Measurements from ENCODE around the gene RNF144B.
"Not testable (repeated sequence)": the region's sequence is repeated elsewhere in the genome, so short reads cannot be mapped to it uniquely, and the experiment has no call there.

RNF144B gene

DNA sequence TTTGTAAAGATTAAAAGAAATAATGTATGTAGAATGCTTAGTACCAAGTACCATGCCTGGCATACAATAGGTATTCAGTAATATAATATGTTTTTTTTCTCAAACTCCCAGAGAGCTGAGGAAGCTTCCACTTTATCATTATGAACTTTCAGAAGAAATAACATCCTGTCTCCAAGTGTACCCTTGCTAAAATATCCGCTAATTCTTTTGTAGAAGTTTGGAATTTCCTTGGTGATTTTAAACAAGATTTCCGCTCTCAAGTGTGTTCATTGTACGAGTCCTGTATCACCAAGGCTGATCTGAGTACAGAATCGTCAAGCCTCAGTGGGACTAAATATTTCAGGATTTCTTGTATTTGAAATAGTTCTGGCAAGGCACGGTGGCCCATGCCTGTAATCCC, 16.1 kb upstream of the RNF144B start:
- no peak overlapping the region for H3K4me3 ChIP-seq (ENCODE audit: low read depth, low read length)

DNA sequence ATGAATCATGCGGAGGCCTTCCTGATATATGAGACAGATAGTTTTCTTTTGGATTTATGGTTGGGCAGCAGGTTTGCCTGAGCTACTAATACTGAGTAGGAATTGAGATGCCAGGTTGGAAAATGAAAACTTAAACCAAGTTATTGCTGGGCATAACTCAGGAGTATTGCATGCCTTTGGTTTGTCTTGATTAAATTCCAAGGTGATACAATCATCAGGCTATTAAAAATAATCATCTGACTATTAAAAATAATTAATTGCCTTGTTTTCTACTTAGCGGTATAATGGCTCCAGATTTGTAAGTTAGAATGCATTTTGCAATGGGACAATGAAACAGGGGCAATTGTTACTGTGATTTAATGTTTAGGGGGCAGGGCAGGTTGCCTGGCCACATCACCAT, 15.5 kb upstream of the RNF144B start:
- H3K4me3 ChIP-seq (ENCODE audit: low read depth, low read length), result no peak overlapping the region

DNA sequence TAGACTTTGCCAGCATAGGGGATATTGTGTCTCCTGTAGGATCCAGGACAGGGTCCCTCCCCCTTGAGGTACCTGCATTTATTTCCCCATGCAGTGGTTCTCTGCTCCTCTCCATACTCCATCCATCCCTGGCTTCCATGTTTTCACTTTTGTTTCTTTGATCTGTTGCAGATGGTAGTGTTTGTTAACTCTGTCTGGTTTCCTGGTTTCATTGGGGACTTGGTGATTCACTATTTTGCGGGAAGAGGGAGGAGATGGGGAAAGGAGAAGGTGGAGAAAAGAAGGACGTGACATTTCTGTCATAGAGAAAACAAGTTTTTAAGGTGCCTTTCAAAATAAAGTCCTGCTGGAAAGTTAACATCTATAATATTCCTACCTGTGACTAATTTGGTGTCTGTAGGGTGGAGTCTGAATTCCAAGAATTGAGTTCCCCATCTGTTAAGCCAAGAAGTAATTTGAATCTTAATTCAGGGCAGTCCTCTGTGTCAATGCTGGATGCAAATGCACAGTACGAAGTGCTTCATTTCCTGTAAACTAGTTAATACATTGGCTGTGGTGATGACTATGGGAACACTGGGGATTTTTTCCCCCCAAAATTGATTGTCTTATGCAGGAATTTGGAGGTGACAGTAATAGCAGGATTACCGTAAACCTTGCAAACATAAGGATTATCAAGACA, 6.9 kb upstream of the RNF144B start:
- H3K4me3 ChIP-seq (ENCODE audit: low read depth, low read length), result no peak overlapping the region

DNA sequence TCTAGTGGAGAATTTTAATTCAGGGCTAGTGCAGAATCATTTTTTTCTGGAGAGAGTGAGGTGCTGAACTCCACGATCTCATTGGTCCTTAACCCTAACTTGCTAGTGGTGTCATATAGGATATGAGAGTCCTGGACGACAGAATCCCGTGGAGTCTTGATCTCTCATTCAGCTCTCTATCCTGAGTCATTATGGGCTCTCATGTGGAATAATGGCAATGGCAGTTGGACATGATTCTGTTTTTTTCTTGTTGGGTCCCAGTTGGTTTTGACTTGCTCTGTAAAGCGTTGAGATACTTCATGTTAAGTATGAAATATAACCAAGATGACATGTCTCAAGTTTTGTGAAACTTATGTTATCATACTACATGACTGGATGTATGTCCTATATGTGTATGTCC, 6.3 kb upstream of the RNF144B start:
- H3K4me3 ChIP-seq (ENCODE audit: low read depth, low read length), result no peak overlapping the region

DNA sequence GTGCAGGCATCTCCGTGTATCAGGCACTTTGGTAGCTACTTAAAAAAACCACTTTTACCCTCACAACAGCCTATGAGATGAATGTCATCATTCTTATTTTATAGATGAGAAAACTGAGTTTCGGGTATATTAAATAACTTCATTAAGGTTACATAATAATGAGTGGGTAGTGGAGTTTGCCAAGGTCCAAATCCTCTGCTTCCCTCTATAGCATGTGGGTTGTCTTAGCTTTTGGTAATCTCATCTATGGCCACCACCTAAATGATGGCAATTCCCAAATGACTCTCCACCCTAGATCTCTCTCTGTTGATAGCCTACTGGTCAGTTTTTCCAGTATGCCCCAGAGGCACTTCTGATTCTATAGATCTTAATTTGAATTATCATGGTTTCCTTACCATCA, 3.7 kb upstream of the RNF144B start:
- no peak overlapping the region for H3K4me3 ChIP-seq (ENCODE audit: low read depth, low read length)

DNA sequence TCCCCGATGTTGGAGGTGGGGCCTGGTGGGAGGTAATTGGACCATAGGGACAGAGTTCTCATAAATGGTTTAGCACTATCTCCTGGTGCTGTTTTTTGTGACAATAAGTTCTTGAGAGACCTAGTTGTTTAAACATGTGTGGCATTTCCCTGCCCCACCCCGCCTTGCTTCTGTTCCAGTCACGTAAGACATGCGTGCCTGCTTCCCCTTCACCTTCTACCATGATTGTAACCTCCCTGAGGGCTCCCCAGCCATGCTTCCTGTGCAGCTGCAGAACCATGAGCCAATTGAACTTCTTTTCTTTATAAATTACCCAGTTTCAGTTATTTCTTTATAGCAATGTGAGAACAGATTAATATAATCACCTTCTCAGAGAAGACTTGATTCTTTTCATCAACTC, 2.5 kb upstream of the RNF144B start:
- H3K4me3 ChIP-seq (ENCODE audit: low read depth, low read length), result no peak overlapping the region

DNA sequence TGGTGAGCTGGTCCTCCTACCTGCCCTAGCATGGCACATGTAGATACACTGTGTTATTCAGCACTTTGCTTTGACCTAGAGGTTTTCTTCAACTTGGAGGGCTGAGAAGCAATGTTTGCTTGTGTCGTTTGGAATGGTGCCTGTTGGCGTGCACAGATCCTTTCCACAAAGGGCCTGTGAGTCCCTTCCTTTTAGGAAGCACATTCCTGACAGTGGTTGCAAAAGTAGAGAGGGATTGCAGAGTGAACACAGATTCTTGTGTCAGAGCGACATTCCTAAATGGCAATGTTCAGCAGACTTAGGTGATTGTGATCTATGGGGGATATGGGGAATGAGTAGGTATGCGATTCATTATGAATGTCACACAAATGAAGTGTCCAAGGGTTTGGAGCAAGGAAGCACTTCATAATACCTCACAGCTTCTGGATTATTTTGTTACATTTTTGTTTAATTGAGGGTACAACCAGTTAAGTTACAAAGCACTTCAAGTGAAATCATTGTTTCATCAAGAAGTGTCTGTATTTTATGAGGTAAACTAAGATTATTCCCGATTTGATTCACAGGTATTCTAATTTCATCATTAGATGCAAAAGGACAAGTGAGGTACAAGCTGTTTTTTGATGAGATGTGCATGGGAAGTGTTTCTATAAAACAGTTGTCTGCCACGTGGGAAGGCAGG, 713 bp upstream of the RNF144B start:
- peak overlapping the region; percentile 71 for H3K4me3 ChIP-seq (ENCODE audit: low read depth, low read length)

DNA sequence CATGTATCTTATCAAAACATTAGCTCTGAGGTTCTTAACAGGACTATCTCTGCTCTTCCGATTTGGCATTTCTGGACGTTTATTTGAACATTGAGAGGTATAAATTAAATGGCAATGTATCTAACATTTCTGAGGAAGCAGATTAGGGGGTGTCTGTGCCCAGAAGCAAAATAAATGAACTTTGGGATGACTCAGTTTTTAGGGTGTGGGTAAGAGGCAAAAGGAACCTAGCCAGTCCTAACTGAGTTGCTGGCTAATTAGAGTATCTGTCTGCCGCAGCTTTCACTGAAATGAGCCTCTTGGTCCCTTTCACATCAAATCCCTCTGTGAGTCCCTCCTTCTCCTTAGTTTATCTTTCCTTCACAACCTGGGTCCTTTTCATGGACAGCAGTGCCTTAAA, 1.1 kb downstream of the RNF144B start:
- peak overlapping the region; percentile 71 for H3K4me3 ChIP-seq (ENCODE audit: low read depth, low read length)

DNA sequence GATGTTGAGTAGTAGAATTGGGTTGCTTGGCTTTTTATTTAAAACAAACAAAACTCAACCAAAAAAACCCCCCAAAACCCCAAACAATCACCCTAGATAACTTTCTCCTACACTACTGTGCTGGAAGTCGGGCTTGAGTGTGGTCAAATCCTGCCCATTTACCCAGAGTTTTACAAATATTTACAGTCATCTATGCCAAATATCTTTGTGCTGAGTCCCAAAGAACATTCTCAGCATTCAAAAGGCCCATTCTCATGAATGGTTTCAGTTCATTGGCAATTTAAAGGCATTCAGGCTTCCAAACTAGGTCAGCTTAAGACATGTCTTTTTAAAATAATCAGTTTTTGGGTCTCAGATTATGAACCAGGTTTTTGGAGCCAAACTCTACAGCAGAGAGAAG, 1.8 kb downstream of the RNF144B start:
- H3K4me3 ChIP-seq (ENCODE audit: low read depth, low read length), result no peak overlapping the region

DNA sequence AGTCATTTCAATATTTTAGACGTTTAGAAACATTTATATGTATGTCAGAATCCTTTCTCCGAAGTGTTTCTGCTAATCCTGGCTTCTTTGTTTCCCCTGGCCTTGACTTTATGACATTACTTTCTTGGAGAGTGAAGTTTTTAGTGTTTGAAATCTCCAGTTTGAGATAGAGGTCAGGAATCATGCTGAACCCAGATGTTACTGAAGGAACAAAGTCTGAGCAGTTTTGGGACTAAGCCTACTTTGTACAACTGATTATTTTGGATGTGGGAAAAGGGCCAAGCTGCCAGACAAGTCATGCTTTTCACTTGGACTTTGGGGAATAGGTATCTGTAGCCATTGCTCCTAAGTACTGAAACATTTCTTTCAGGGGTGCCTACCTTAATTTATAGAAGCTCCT, 2.3 kb downstream of the RNF144B start:
- H3K4me3 ChIP-seq (ENCODE audit: low read depth, low read length), result no peak overlapping the region

DNA sequence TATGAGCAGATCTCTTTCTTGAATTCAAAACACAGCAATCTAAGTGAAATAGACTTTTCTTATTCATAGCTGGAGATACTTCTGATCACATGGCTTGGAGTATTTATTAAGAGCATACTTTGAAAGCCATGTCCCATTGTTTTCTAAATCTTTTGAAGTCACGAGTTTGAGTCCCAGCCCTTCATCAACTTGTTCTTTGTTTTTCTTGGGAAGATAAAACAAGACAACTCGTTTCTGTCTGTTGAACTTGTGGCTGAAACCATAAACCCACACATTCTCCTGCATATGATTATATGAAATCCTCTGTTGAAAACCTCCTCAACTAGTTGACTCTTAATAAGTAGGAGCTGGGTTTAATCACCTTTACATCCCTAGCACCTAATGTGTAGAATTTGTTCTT, 3.3 kb downstream of the RNF144B start:
- no peak overlapping the region for H3K4me3 ChIP-seq (ENCODE audit: low read depth, low read length)

DNA sequence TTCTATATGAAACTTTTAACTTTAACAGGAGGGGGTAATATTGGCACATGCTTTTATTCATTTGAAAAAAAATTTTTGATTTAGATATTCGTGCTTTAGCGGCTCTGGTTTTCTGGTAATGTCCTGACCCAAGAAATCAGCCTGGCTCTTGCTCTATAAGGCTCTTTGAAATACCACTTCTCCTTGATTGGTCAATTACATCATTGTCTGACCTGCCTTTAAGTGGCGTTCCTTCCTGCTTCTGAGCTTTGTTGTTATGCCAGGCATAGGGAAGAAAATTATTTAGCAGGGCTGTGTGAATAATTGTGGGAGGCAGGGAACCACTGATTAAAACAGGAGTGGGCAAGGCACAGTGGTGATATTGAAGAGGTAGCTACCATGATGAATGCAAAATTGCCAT, 3.9 kb downstream of the RNF144B start:
- H3K4me3 ChIP-seq (ENCODE audit: low read depth, low read length), result no peak overlapping the region

DNA sequence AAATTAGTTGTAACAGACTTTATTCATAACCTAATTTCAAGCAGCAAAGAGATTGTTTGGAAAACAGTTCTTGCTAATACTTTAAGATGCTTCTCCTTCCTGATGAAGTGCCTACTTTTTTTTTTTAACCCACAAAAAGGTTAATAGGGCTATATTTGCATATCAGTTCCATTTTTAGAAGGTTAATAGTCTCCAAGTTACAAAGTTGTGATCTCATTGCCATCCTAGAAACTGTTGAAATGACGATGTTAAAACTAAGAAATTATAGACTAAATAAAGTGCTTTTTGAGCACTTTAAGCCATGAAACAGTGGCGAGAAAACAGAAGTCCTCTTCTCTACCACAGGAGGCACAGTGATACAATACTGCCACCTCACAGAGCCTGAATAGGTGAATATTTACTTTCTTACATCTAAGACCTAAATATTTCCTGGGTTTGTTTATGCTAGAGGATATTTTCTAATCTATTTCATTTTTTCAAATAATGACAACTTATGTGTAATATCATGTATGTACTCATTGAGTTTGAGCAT, 5.3 kb downstream of the RNF144B start:
- no peak overlapping the region for H3K4me3 ChIP-seq (ENCODE audit: low read depth, low read length)

DNA sequence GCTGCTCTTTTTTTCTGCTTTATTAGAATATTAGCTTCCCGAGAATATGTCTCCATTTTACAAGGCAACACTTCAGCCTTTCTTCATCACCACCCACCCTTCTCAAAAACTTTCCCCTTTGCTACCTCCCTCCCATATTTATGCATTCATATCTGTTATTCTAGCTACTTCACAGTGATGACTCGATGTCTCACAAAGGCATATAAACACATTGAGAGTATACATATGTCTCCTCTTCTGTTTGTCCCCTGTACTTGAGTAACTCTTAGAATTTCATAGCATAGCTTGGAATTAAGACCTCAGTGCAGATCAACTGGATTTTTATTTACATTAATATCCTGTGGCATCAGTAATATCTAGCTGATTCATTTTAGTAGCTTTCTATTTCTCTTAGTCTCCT, 6.5 kb downstream of the RNF144B start:
- no peak overlapping the region for H3K4me3 ChIP-seq (ENCODE audit: low read depth, low read length)

DNA sequence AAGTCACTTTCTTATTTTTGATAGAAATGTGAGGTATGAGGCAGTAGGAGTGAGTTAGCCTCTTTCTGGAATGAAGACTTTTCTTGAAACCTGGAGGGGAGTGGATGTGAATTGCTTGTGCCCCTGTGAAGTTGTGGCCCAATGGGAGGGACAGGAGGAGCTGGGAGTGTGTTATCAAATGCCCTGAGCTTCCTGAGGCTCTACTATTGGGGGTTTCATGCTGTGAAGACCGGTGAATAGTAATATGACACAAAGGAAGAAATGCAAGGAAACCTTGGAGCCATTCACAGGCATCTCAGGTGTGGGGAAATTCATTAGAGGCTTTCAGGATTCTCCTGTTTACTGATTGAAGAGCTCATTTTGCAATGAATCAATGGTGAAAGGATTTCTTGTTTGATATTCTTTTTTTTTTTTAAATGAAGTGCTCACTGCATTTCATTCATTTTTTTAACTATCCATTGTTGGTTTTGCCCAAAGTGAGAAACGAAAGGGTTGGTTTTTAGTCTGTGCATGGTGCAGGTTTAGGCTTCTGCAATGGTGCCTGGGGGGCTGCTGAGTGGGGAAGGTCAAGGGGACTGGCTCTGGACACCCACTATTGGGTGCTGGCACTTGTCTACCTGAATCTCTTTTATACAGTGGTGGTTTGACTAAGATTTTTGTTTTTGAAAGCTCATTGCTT, 8.2 kb downstream of the RNF144B start:
- H3K4me3 ChIP-seq (ENCODE audit: low read depth, low read length), result no peak overlapping the region

DNA sequence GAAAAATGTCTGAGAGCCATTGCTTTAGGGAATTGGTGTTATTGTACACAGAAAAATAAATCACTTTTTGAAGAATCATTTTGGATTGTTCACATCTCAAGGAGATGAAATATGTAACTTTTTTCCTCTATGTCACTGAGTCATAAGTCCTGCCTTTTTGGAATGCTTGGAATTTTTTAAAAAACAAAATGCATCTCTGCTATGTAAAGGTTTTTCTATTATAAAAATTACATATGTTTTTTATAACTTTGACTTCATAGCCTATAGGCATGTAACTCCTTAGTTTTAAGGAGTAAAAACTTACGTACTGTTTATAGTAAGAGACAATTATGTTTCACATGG, 8.7 kb downstream of the RNF144B start:
- H3K4me3 ChIP-seq (ENCODE audit: low read depth, low read length), result no peak overlapping the region

DNA sequence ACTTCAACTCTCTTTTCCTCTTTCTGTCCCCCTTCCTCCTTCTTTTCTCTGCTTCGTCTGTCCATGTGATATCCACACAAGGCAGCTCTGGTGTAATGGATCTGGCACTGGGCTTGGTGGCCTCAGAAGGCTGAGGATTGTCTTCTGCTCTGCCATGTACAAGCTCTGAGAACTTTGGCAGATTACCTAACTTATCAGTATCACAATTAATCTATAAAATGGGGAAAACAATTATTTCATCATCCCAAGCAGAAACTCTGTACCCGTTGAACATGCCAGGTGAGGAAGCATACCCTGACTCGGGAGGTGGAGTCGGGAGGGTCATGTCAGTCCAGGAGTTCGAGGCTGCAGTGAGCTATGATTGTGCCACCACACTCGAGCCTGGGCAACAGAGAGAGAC, 10.6 kb downstream of the RNF144B start:
- no peak overlapping the region for H3K4me3 ChIP-seq (ENCODE audit: low read depth, low read length)

DNA sequence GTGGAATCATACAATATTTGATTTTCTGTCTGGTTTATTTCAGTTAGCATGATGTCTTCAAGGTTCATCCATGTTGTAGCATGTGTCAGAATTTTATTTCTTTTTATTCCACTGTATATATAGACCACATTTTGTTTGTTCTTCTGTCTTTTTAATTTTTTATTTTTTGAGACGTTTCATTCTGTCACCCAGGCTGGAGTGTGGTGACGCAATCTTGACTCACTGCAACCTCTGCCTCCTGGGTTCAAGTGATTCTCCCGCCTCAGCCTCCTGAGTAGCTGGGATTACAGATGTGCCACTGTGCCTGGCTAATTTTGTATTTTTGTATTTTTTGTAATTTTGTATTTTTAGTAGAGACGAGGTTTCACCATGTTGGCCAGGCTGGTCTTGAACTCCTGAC, 11.1 kb downstream of the RNF144B start:
- H3K4me3 ChIP-seq (ENCODE audit: low read depth, low read length), result not testable (repeated sequence)

DNA sequence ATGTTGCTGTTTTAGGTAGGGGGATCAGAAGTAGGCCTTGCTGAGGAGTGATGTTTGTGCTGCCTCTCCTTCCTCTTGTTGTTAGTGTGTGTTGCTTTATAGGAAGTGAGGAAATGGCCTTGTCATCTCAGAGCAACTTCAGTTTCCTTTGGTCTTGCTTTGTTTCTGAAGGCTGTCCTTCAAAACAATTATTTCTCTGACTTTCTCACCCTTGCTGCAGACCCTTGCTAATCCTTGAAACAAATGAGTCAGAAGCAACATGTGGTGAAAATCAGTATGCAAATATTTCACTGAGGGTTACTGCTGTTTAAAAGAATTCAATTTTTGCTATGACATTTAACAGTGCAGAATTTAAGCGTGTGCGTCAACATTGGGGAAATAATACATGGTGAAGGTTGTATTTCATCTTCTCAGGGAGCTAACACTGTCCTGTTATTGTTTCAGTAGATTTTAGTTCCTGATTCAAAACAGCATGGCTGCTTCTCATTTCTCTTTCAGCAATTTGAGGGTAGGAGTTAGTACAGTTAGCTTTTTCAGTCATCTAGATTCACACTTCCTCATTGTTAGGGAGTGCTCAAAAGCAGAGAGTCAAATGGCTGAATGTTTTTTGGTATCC, 13.8 kb downstream of the RNF144B start:
- H3K4me3 ChIP-seq (ENCODE audit: low read depth, low read length), result no peak overlapping the region

DNA sequence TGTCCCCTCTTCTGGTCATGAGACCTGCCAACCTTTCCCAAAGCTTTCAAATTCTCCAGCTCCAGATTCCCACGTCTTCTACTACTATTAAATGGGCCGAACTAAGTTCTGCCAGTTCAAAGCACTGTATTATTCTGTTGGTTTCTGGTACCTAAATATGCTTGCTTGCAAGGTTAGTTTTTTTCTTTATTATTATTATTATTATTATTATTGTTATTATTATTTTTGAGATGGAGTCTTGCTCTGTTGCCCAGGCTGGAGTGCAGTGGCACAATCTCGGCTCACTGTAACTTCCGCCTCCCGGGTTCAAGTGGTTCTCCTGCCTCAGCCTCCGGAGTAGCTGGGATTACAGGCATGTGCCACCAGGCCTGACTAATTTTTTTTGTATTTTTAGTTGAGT, 17.8 kb downstream of the RNF144B start:
- H3K4me3 ChIP-seq (ENCODE audit: low read depth, low read length), result not testable (repeated sequence)

DNA sequence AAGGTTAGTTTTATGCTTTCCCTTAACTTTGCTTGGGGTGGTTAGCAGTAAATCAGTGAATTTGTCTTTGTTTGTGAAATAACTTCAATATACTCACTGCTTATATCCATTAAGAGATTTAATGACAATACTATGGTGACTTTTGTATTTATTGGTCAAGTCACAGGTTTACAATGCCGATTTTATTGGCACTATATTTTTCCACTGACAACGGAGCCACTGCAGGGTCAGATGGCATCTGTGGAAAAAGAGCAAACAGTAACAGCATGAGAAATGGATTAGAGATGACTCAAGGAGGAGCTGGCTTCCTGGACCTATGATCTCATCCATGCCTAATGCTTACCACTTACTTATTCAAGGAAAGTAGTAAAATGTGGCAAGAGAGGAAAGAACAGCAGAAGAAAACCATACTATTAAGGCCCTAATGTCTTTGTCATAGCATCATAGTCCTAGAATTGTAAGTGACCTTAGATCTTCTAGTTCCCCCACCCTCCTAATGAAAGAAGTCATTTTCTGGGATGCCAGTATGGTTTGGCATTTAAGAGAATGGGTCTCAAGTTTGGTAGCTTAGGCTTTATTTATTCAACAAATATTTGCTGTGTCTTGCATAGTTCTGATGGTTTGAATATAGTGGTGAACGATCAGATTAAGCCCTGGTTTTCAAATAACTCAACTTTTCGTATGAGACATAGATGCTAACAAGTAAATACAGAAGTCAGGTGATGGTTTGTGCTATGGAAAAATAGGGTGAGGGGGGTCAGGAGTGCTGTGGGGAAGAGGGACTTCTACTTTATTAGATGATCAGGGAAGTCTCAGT, 18.5 kb downstream of the RNF144B start:
- no peak overlapping the region for H3K4me3 ChIP-seq (ENCODE audit: low read depth, low read length)

Data from iPS-11a (cell line).